Measurements from ENCODE around the gene CXorf65. TPM values are rescaled to one million over a fixed set of nuclear protein-coding genes. Genes with fewer than 3 reads are reported as not detected.

The CXorf65 gene
- total RNA-seq, 2 experiments from 2014 or later, result 71.9 to 82.3 TPM

DNA sequence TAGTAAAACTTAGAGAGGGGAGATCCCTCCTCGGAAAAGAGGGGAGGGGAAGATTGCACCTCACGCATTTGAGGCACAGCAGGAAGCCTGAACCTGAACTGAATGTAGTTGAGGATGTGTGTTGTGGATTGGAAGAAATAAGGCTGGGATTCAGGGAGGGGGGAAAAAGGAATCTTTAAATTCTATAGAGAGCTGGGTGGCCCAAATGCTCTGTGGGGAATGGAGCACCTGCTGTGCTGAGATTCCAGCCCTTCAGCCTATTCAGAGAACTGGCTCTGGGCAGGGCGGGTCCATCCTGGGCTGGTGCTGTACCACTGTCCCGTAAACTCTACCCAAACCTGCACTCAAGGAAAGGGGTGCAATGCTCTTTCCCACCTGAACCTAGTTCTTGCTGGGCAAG lies 6.8 kb downstream of the CXorf65 start:
- H3K27ac ChIP-seq (ENCODE audit: low read depth in 1 of 2, low read length in 2 of 2), result no peak overlapping the region
- CTCF ChIA-PET, result interaction anchor here (1.7 to 4.6 kb wide), 3 partner anchors 11 to 29 kb away, joined by 4 to 40 read pairs (median 22); partner anchors contain the start of genes IL2RG and MED12
- no peaks in the 10 kb centered on the region for H3K27me3 Mint-ChIP-seq
- H3K9me3 ChIP-seq (ENCODE audit: control insufficient read depth in 1 of 2, insufficient read depth in 1 of 2, low read length in 2 of 2), result no peaks in the 10 kb centered on the region
- intact Hi-C loops (cut with DNase I, micrococcal nuclease), result loop anchor here (2.0 to 10.0 kb wide), 2 partner anchors 79 to 155 kb away; partner anchors contain the start of gene ZMYM3 (in 2 of the 2)
- H3K4me1 Mint-ChIP-seq (ENCODE audit: low read depth), result peaks cover 88% of the 10 kb centered on the region
- TF ChIP-seq, protein P1, sequence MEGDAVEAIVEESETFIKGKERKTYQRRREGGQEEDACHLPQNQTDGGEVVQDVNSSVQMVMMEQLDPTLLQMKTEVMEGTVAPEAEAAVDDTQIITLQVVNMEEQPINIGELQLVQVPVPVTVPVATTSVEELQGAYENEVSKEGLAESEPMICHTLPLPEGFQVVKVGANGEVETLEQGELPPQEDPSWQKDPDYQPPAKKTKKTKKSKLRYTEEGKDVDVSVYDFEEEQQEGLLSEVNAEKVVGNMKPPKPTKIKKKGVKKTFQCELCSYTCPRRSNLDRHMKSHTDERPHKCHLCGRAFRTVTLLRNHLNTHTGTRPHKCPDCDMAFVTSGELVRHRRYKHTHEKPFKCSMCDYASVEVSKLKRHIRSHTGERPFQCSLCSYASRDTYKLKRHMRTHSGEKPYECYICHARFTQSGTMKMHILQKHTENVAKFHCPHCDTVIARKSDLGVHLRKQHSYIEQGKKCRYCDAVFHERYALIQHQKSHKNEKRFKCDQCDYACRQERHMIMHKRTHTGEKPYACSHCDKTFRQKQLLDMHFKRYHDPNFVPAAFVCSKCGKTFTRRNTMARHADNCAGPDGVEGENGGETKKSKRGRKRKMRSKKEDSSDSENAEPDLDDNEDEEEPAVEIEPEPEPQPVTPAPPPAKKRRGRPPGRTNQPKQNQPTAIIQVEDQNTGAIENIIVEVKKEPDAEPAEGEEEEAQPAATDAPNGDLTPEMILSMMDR (IDR thresholded peaks at IDR 0.05), result no peak
- no peak for DNase-seq
- no peak overlapping the region for H3K4me3 ChIP-seq (ENCODE audit: low read length)
- no peak for ATAC-seq (ENCODE audit: poor library complexity)
- H3K27ac Mint-ChIP-seq, result peak overlapping the region; percentile 72
- peaks cover 76% of the 10 kb centered on the region for H3K4me1 ChIP-seq (ENCODE audit: insufficient read depth, low read length)
- H3K36me3 ChIP-seq (ENCODE audit: insufficient read depth, low read length), result no peaks in the 10 kb centered on the region
- no peaks in the 10 kb centered on the region for H3K27me3 ChIP-seq (ENCODE audit: control insufficient read depth in 1 of 2, insufficient read depth in 2 of 2, low read length in 2 of 2)
- H3K9me3 Mint-ChIP-seq, result no peaks in the 10 kb centered on the region
- H3K4me3 Mint-ChIP-seq, result peak overlapping the region; percentile 45
- peaks cover 9% of the 10 kb centered on the region for H3K36me3 Mint-ChIP-seq (ENCODE audit: low read depth)
- POLR2A ChIA-PET, result interaction anchor here (1.4 to 5.3 kb wide), 6 partner anchors 12 to 266 kb away, joined by 3 to 106 read pairs (median 19); partner anchors contain the start of genes IL2RG, MED12 and TAF1

DNA sequence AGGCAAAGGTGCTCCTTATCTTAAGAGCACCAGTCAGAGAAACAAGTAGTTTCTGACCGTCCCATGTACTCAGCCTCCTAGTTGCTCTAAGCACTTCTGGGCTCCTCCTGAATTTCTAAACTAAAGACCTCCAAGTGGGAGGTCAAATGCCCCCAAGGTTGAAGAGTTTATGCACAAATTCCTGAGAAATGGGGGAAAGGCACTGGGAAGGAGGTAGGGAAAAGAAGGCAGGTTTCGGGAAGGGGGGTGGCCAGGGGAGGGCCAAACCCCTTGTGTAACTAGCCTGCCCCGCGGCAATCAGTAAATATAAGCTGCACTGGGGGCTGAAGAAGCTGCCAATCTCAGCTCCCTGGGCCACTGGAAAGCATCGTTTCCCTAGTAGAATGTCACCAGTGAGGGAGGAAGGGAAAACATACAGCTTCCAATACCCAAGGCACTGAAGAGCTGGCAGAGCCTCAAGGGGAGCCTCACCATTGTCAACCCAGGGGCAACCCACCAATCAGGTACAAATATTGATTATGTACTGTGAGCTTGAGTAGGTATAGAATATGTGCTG lies 7.5 kb downstream of the CXorf65 start:
- POLR2A ChIA-PET, result interaction anchor here (1.4 to 5.3 kb wide), 5 partner anchors 13 to 267 kb away, joined by 6 to 106 read pairs (median 29); partner anchors contain the start of genes IL2RG, MED12 and TAF1
- Histone ChIP-seq H3K27me3 (ENCODE audit: control insufficient read depth in 1 of 2, insufficient read depth in 2 of 2, low read length in 2 of 2) (no peaks in the 10 kb centered on the region), H3K9me3 (ENCODE audit: control insufficient read depth in 1 of 2, insufficient read depth in 1 of 2, low read length in 2 of 2) (no peaks in the 10 kb centered on the region), H3K4me1 (ENCODE audit: insufficient read depth, low read length) (peaks cover 69% of the 10 kb centered on the region), H3K36me3 (ENCODE audit: insufficient read depth, low read length) (no peaks in the 10 kb centered on the region), H3K4me3 (ENCODE audit: low read length) (no peak overlapping the region), H3K27ac (ENCODE audit: low read depth in 1 of 2, low read length in 2 of 2) (no peak overlapping the region)
- Mint-ChIP-seq H3K9me3 (no peaks in the 10 kb centered on the region), H3K4me3 (peak overlapping the region; percentile 45), H3K27me3 (no peaks in the 10 kb centered on the region), H3K27ac (peak overlapping the region; percentile 72), H3K36me3 (ENCODE audit: low read depth) (peaks cover 9% of the 10 kb centered on the region), H3K4me1 (ENCODE audit: low read depth) (peaks cover 81% of the 10 kb centered on the region)
- intact Hi-C loops (cut with DNase I, micrococcal nuclease), result loop anchor here (1.0 to 10.0 kb wide), 4 partner anchors 10 to 156 kb away; partner anchors contain the start of gene ZMYM3 (in 2 of the 2)
- CTCF ChIA-PET, result interaction anchor here (1.7 to 4.6 kb wide), 3 partner anchors 12 to 29 kb away, joined by 4 to 40 read pairs (median 22); partner anchors contain the start of genes IL2RG and MED12
- DNase-seq (no peak), ATAC-seq (ENCODE audit: poor library complexity) (no peak)
- TF ChIP-seq, protein P1 (IDR thresholded peaks at IDR 0.05), result no peak

DNA sequence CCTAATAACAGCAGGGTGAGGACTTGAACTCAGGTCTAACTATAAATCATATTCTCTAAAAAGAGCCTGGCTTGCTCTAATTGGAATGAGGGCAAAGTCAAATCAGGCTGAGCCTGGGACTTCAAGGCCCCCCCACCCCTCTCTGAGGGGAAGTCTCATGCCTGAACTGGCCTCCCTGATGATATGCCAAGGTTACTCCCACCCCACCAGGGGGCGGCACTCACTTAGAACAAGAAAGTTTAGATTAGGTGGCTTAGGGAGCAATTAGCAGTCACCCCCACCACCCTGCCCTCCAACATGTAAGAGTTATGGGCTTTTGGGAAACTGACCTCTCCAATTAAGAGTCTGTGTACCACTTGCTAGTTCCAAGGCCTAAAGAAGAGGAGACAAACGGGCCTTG lies 8.2 kb downstream of the CXorf65 start:
- H3K4me3 ChIP-seq (ENCODE audit: low read length), result no peak overlapping the region
- ATAC-seq (ENCODE audit: poor library complexity) (peak; percentile 45), DNase-seq (peak; percentile 58 to 88 (median 76))
- Mint-ChIP-seq H3K27ac (peak overlapping the region; percentile 72), H3K27me3 (no peaks in the 10 kb centered on the region), H3K4me3 (peak overlapping the region; percentile 84), H3K9me3 (no peaks in the 10 kb centered on the region), H3K36me3 (ENCODE audit: low read depth) (peaks cover 9% of the 10 kb centered on the region), H3K4me1 (ENCODE audit: low read depth) (peaks cover 74% of the 10 kb centered on the region)
- H3K36me3 ChIP-seq (ENCODE audit: insufficient read depth, low read length), result no peaks in the 10 kb centered on the region
- TF ChIP-seq, protein P1 (IDR thresholded peaks at IDR 0.05), result peak; percentile 61
- ChIA-PET CTCF (no interaction called here), POLR2A (interaction anchor here (1.0 to 2.8 kb wide), 2 partner anchors 13 to 14 kb away, joined by 4 to 34 read pairs; partner anchors contain the start of gene IL2RG)
- H3K9me3 ChIP-seq (ENCODE audit: control insufficient read depth in 1 of 2, insufficient read depth in 1 of 2, low read length in 2 of 2), result no peaks in the 10 kb centered on the region
- H3K27ac ChIP-seq (ENCODE audit: low read depth in 1 of 2, low read length in 2 of 2), result no peak overlapping the region
- no peaks in the 10 kb centered on the region for H3K27me3 ChIP-seq (ENCODE audit: control insufficient read depth in 1 of 2, insufficient read depth in 2 of 2, low read length in 2 of 2)
- peaks cover 62% of the 10 kb centered on the region for H3K4me1 ChIP-seq (ENCODE audit: insufficient read depth, low read length)
- intact Hi-C loops (cut with DNase I, micrococcal nuclease), result loop anchor here (1.0 to 10.0 kb wide), 4 partner anchors 11 to 156 kb away; partner anchors contain the start of gene ZMYM3 (in 2 of the 2)

Measured in CD4-positive, alpha-beta T cell (primary cell).